ENCODE data around the gene FRY. TPM values are rescaled to one million over a fixed set of nuclear protein-coding genes. Genes with fewer than 3 reads are reported as not detected.
A peak's percentile ranks its signal among the peaks of the same experiment; 100 is the strongest.
"Not testable (repeated sequence)": the region's sequence is repeated elsewhere in the genome, so short reads cannot be mapped to it uniquely, and the experiment has no call there.

FRY gene
- total RNA-seq: 8.3 and 12.3 TPM in 2 replicates

GRCh38 chr13:32031025-32031814, at the start of gene FRY:
TSS of gene FRY (plus strand) at chr13:32031774. CDS start at chr13:32031796, 22 bp downstream.
- TF ChIP-seq CTCF (IDR thresholded peaks at IDR 0.05; ENCODE audit: extremely low read depth, low read depth, low read length): no peak
- Histone ChIP-seq H3K79me2 (ENCODE audit: insufficient read depth, low read length) (peaks cover 18% of the 10 kb centered on the region), H3K27ac (ENCODE audit: low read depth, low read length) (peak within 1 kb of the TSS; percentile 55), H3K4me1 (ENCODE audit: insufficient read depth, low read length) (peaks cover 7% of the 10 kb centered on the region), H3K36me3 (ENCODE audit: insufficient read depth, low read length) (no peaks in the 10 kb centered on the region), H2AFZ (ENCODE audit: low read length) (peak within 1 kb of the TSS; percentile 90), H3K27me3 (ENCODE audit: insufficient read depth, low read length) (no peaks in the 10 kb centered on the region), H3K9me3 (ENCODE audit: low read depth, low read length) (no peaks in the 10 kb centered on the region), H3K4me2 (ENCODE audit: insufficient read depth, low read length) (peak within 1 kb of the TSS; percentile 88), H3K4me3 (ENCODE audit: insufficient read depth, low read length) (peak within 1 kb of the TSS; percentile 91), H4K20me1 (ENCODE audit: insufficient read depth, low read length) (no peaks in the 10 kb centered on the region)
- DNase-seq (ENCODE audit: insufficient read length, low spot score, missing footprints): peak; percentile 89

GRCh38 chr13:31982124-31982523, 49.5 kb upstream of the FRY start:
- H3K79me2 ChIP-seq (ENCODE audit: insufficient read depth, low read length): no peaks in the 10 kb centered on the region
- H3K4me2 ChIP-seq (ENCODE audit: insufficient read depth, low read length): no peak overlapping the region
- no peak overlapping the region for H2AFZ ChIP-seq (ENCODE audit: low read length)
- no peaks in the 10 kb centered on the region for H4K20me1 ChIP-seq (ENCODE audit: insufficient read depth, low read length)
- no peak overlapping the region for H3K4me3 ChIP-seq (ENCODE audit: insufficient read depth, low read length)
- no peak for DNase-seq (ENCODE audit: insufficient read length, low spot score, missing footprints)
- no peaks in the 10 kb centered on the region for H3K9me3 ChIP-seq (ENCODE audit: low read depth, low read length)
- no peak for TF ChIP-seq CTCF (IDR thresholded peaks at IDR 0.05; ENCODE audit: extremely low read depth, low read depth, low read length)
- H3K4me1 ChIP-seq (ENCODE audit: insufficient read depth, low read length): peaks cover 11% of the 10 kb centered on the region
- H3K36me3 ChIP-seq (ENCODE audit: insufficient read depth, low read length): no peaks in the 10 kb centered on the region
- no peaks in the 10 kb centered on the region for H3K27me3 ChIP-seq (ENCODE audit: insufficient read depth, low read length)
- peak overlapping the region; percentile 12 for H3K27ac ChIP-seq (ENCODE audit: low read depth, low read length)

- Histone ChIP-seq H3K4me3 (ENCODE audit: insufficient read depth, low read length) (no peak overlapping the region), H2AFZ (ENCODE audit: low read length) (no peak overlapping the region), H3K36me3 (ENCODE audit: insufficient read depth, low read length) (no peaks in the 10 kb centered on the region), H3K27ac (ENCODE audit: low read depth, low read length) (peak overlapping the region; percentile 12), H3K4me1 (ENCODE audit: insufficient read depth, low read length) (peaks cover 11% of the 10 kb centered on the region), H3K79me2 (ENCODE audit: insufficient read depth, low read length) (no peaks in the 10 kb centered on the region), H3K9me3 (ENCODE audit: low read depth, low read length) (no peaks in the 10 kb centered on the region), H3K4me2 (ENCODE audit: insufficient read depth, low read length) (peak overlapping the region; percentile 0), H3K27me3 (ENCODE audit: insufficient read depth, low read length) (no peaks in the 10 kb centered on the region), H4K20me1 (ENCODE audit: insufficient read depth, low read length) (no peaks in the 10 kb centered on the region)
- peak; percentile 73 for DNase-seq (ENCODE audit: insufficient read length, low spot score, missing footprints)
- TF ChIP-seq CTCF (IDR thresholded peaks at IDR 0.05; ENCODE audit: extremely low read depth, low read depth, low read length): no peak
These were observed 49.0 kb upstream of the FRY start for GRCh38 chr13:31982540-31982939.

- H3K4me2 ChIP-seq (ENCODE audit: insufficient read depth, low read length); DNase-seq (ENCODE audit: insufficient read length, low spot score, missing footprints); H3K36me3 ChIP-seq (ENCODE audit: insufficient read depth, low read length); H3K27me3 ChIP-seq (ENCODE audit: insufficient read depth, low read length); H3K27ac ChIP-seq (ENCODE audit: low read depth, low read length); H3K79me2 ChIP-seq (ENCODE audit: insufficient read depth, low read length); H3K9me3 ChIP-seq (ENCODE audit: low read depth, low read length); H3K4me3 ChIP-seq (ENCODE audit: insufficient read depth, low read length); H2AFZ ChIP-seq (ENCODE audit: low read length); H4K20me1 ChIP-seq (ENCODE audit: insufficient read depth, low read length): not testable (repeated sequence)
- H3K4me1 ChIP-seq (ENCODE audit: insufficient read depth, low read length): peaks cover 11% of the 10 kb centered on the region
These were observed 47.9 kb upstream of the FRY start for GRCh38 chr13:31983696-31984095.

- H3K36me3 ChIP-seq (ENCODE audit: insufficient read depth, low read length); H2AFZ ChIP-seq (ENCODE audit: low read length); H4K20me1 ChIP-seq (ENCODE audit: insufficient read depth, low read length); H3K27ac ChIP-seq (ENCODE audit: low read depth, low read length); H3K4me2 ChIP-seq (ENCODE audit: insufficient read depth, low read length); DNase-seq (ENCODE audit: insufficient read length, low spot score, missing footprints); H3K9me3 ChIP-seq (ENCODE audit: low read depth, low read length); H3K27me3 ChIP-seq (ENCODE audit: insufficient read depth, low read length); H3K4me3 ChIP-seq (ENCODE audit: insufficient read depth, low read length); H3K79me2 ChIP-seq (ENCODE audit: insufficient read depth, low read length): not testable (repeated sequence)
- H3K4me1 ChIP-seq (ENCODE audit: insufficient read depth, low read length): peaks cover 11% of the 10 kb centered on the region
These were observed 47.2 kb upstream of the FRY start for GRCh38 chr13:31984388-31984787.
